GM12878 (cell line): ENCODE measurements around the gene ASIC3. TPM values are rescaled to one million over a fixed set of nuclear protein-coding genes. Genes with fewer than 3 reads are reported as not detected.

Experiments
- ATAC-seq: fragments of 200-7000 bp; cut with Tn5 transposase; 3 replicates; pipeline ENCODE4 v1.9.1; 2020; ENCODE audit warnings: mild to moderate bottlenecking, moderate library complexity
- BruUV-seq: library from RNA; stranded (reverse); fragments of 400-500 nt; replicated peaks from 2 replicates; lab custom pipeline; 2021; lab: Mats Ljungman, UMichigan
- CTCF ChIA-PET: fragments of 300-600 bp; sonication (Branson Sonifier 250); formaldehyde crosslinking; extraction: SDS; loops from one replicate; lab custom pipeline; 2021; ENCODE audit warnings: inconsistent platforms; lab: Yijun Ruan, JAX
- POLR2A ChIA-PET: fragments of 350-600 bp; formaldehyde crosslinking; extraction: SDS; loops from one replicate; lab custom pipeline; 2021; ENCODE audit warnings: inconsistent platforms; lab: Charles Lee
- RAD21 ChIA-PET: fragments of 300-600 bp; sonication (Branson Sonifier 250); formaldehyde crosslinking; loops from one replicate; lab custom pipeline; 2023; ENCODE audit warnings: antibody characterized with exemption; ENCODE audit not compliant: unreplicated experiment; lab: Charles Lee
- SMC1A ChIA-PET: fragments of 300-600 bp; sonication (Branson Sonifier 250); formaldehyde crosslinking; loops from one replicate; lab custom pipeline; 2023; ENCODE audit not compliant: unreplicated experiment, uncharacterized antibody; lab: Charles Lee
- DNase-seq: peaks from one replicate; pipeline ENCODE4 v3.0.0-alpha.2; 2011; ENCODE audit warnings: low read depth, low spot score
- FAIRE-seq: peaks from 3 replicates; lab custom pipeline; 2011; peaks lifted over from hg19 to GRCh38; lab: Jason Lieb, UNC
- H2AFZ ChIP-seq: 2 replicates; pipeline ENCODE4 v1.6.0; 2011; ENCODE audit warnings: low read depth, low read length, control low read depth; ENCODE audit not compliant: control insufficient read depth
- H3K27ac ChIP-seq: 2 replicates; pipeline ENCODE4 v1.5.1; 2011; ENCODE audit warnings: control low read depth; ENCODE audit not compliant: control insufficient read depth, insufficient read depth
- H3K27me3 ChIP-seq, 2 experiments: replicated peaks in 1 of 2; 2 replicates each; pipeline versions ENCODE4 v1.6.0 to v1.6.1; 2011; ENCODE audit warnings: low read length in 1 of 2; ENCODE audit not compliant: control insufficient read depth in 2 of 2, insufficient read depth in 2 of 2
- H3K36me3 ChIP-seq, 2 experiments: 2 replicates each; pipeline ENCODE4 v1.5.1; 2011; ENCODE audit warnings: low read length in 1 of 2; ENCODE audit not compliant: control insufficient read depth in 2 of 2, insufficient read depth in 2 of 2
- H3K4me1 ChIP-seq: 2 replicates; pipeline ENCODE4 v1.6.1; 2011; ENCODE audit warnings: mild to moderate bottlenecking, low read length, moderate library complexity, mixed read lengths; ENCODE audit not compliant: control insufficient read depth, insufficient read depth
- H3K4me2 ChIP-seq: 2 replicates; pipeline ENCODE4 v1.6.0; 2011; ENCODE audit warnings: control low read depth; ENCODE audit not compliant: control insufficient read depth, insufficient read depth
- H3K4me3 ChIP-seq: fragments of 200-600 bp; sonication (generic); 2 replicates; pipeline ENCODE4 v1.5.1; 2016
- H3K79me2 ChIP-seq: 2 replicates; pipeline ENCODE4 v1.6.0; 2011; ENCODE audit warnings: low read length; ENCODE audit not compliant: control insufficient read depth, insufficient read depth
- H3K9ac ChIP-seq: 2 replicates; pipeline ENCODE4 v1.8.0; 2011; ENCODE audit warnings: low read length, control low read depth, mixed read lengths; ENCODE audit not compliant: control insufficient read depth, insufficient read depth
- H3K9me3 ChIP-seq: replicated peaks from 3 replicates; pipeline ENCODE4 v1.5.1; 2011; ENCODE audit warnings: mild to moderate bottlenecking, low read length; ENCODE audit not compliant: control insufficient read depth, insufficient read depth
- H4K20me1 ChIP-seq: 2 replicates; pipeline ENCODE4 v1.6.0; 2011; ENCODE audit not compliant: control insufficient read depth, insufficient read depth
- BCL3 ChIP-seq: IDR thresholded peaks from 2 replicates; pipeline ENCODE4 v1.6.1; 2011; ENCODE audit warnings: borderline replicate concordance, low read depth, mild to moderate bottlenecking, moderate library complexity, low read length; ENCODE audit not compliant: insufficient read depth, poor library complexity, severe bottlenecking
- BCLAF1 ChIP-seq: fragments of 450-650 bp; IDR thresholded peaks from 2 replicates; pipeline ENCODE4 v1.6.1; 2017; ENCODE audit warnings: antibody characterized with exemption, mild to moderate bottlenecking, moderate library complexity
- BRCA1 ChIP-seq: IDR thresholded peaks from 2 replicates; pipeline ENCODE4 v1.6.1; 2011; ENCODE audit warnings: low read depth, low read length, improper control_type of control experiment
- CBX3 ChIP-seq: fragments of 200-600 bp; sonication (generic); IDR thresholded peaks from 2 replicates; pipeline ENCODE4 v1.6.1; 2016; ENCODE audit warnings: low read depth, borderline replicate concordance
- CREB1 ChIP-seq: IDR thresholded peaks from 2 replicates; pipeline ENCODE4 v1.6.1; 2012; ENCODE audit warnings: low read depth, mild to moderate bottlenecking, inconsistent platforms
- FOXM1 ChIP-seq: IDR thresholded peaks from 2 replicates; pipeline ENCODE4 v1.6.1; 2012; ENCODE audit warnings: low read depth, mild to moderate bottlenecking, inconsistent platforms, low read length, moderate library complexity
- JUND ChIP-seq: IDR thresholded peaks from 2 replicates; pipeline ENCODE4 v1.6.1; 2012; ENCODE audit warnings: low read depth, mild to moderate bottlenecking, low read length, improper control_type of control experiment, moderate library complexity
- MEF2A ChIP-seq: IDR thresholded peaks from 2 replicates; pipeline ENCODE4 v1.6.1; 2011; ENCODE audit warnings: low read depth, mild to moderate bottlenecking, low read length, moderate library complexity; ENCODE audit not compliant: insufficient read depth
- MXI1 ChIP-seq: fragments of 150-350 bp; IDR thresholded peaks from 2 replicates; pipeline ENCODE4 v1.6.1; 2011; ENCODE audit warnings: low read depth, mild to moderate bottlenecking, inconsistent platforms, low read length, improper control_type of control experiment
- PKNOX1 ChIP-seq: fragments of 450-650 bp; IDR thresholded peaks from 2 replicates; pipeline ENCODE4 v1.6.1; 2016; ENCODE audit warnings: mild to moderate bottlenecking
- POLR2AphosphoS2 ChIP-seq: IDR thresholded peaks from 2 replicates; pipeline ENCODE4 v1.6.1; 2011; ENCODE audit warnings: low read depth, mild to moderate bottlenecking, low read length, improper control_type of control experiment, moderate library complexity
- SIN3A ChIP-seq: IDR thresholded peaks from 2 replicates; pipeline ENCODE4 v1.6.1; 2012; ENCODE audit warnings: low read depth, low read length, improper control_type of control experiment
- SPI1 ChIP-seq: IDR thresholded peaks from 2 replicates; pipeline ENCODE4 v1.6.1; 2011; ENCODE audit warnings: low read depth, mild to moderate bottlenecking, low read length, moderate library complexity, borderline replicate concordance; ENCODE audit not compliant: insufficient read depth
- SREBF2 ChIP-seq: IDR thresholded peaks from 2 replicates; pipeline ENCODE4 v1.6.1; 2012; ENCODE audit warnings: mild to moderate bottlenecking, low read length
- STAT1 ChIP-seq: fragments of 450-650 bp; conservative IDR thresholded peaks from 2 replicates; pipeline ENCODE4 v1.6.1; 2014; ENCODE audit warnings: antibody characterized with exemption, mild to moderate bottlenecking
- STAT3 ChIP-seq: IDR thresholded peaks from 2 replicates; pipeline ENCODE4 v1.6.1; 2011; ENCODE audit warnings: low read depth, low read length, improper control_type of control experiment
- SUPT20H ChIP-seq: IDR thresholded peaks from 2 replicates; pipeline ENCODE4 v1.6.1; 2011; ENCODE audit warnings: low read depth, mild to moderate bottlenecking, low read length, moderate library complexity, borderline replicate concordance; ENCODE audit not compliant: control insufficient read depth
- WRNIP1 ChIP-seq: IDR thresholded peaks from 2 replicates; pipeline ENCODE4 v1.6.1; 2011; ENCODE audit warnings: low read depth, low read length, improper control_type of control experiment, borderline replicate concordance
- ZBED1 ChIP-seq: IDR thresholded peaks from 2 replicates; pipeline ENCODE4 v1.6.1; 2016; ENCODE audit warnings: borderline replicate concordance
- ZNF622 ChIP-seq: fragments of 450-650 bp; IDR thresholded peaks from 2 replicates; pipeline ENCODE4 v1.6.1; 2017; ENCODE audit warnings: mild to moderate bottlenecking, inconsistent platforms
- WGBS: methylation state at CpG from one replicate; pipeline ENCODE4 v1.1.6; 2016; ENCODE audit warnings: low lambda C conversion rate; ENCODE audit not compliant: insufficient replicate concordance, insufficient coverage; ENCODE audit errors: missing lambda C conversion rate; 5-methylcytosine and 5-hydroxymethylcytosine counted together
- in situ Hi-C: fragments of 300-500 bp; cut with MboI; formaldehyde crosslinking; loops from 9 replicates; pipeline ENCODE4 v1.14.3; 2018; ENCODE audit warnings: mixed read lengths
- intact Hi-C: fragments of 100-400 bp; cut with micrococcal nuclease; formaldehyde crosslinking; loops from one replicate; pipeline ENCODE4 v1.14.2; 2022; ENCODE audit not compliant: unreplicated experiment
- polyA plus RNA-seq, 11 experiments: library from polyadenylated mRNA; depleted of rRNA in 4 of 11; unstranded in 6 of 11; stranded (reverse) in 5 of 11; fragments of >200 nt; fragmentation: Nextera tagmentation in 4 of 11; fragmentation: Illumina TruSeq in 1 of 11; extraction: Ambion mirVana in 4 of 11; extraction: Trizol in 1 of 11; gene quantifications; 1 replicate in 1 of 11; 2 replicates in 10 of 11; pipeline versions ENCODE4 v1.2.1 to v1.2.3, GENCODE V29; 2011 to 2016; ENCODE audit warnings: inconsistent platforms in 2 of 11, missing spikeins in 2 of 11, low read depth in 1 of 11
- total RNA-seq, 4 experiments: library from RNA; depleted of rRNA in 3 of 4; stranded (reverse); fragments of >200 nt in 3 of 4; fragmentation: Illumina TruSeq in 1 of 4; extraction: Trizol in 1 of 4; gene quantifications; 2 replicates each; pipeline versions ENCODE4 v1.2.1 to v1.2.3, GENCODE V29; 2013 to 2021

The ASIC3 gene
- total and polyA plus RNA-seq, 10 of the 15 experiments (the other 5 are each of a cell fraction or from before 2014, with no cell fraction given), result 0.07 to 1.0 (median 0.44) TPM; not detected in 4

GRCh38 chr7:151005566-151005965 lies 42.8 kb upstream of the ASIC3 start (continued):
- no peak for TF ChIP-seq SIN3A
- no peak for TF ChIP-seq PKNOX1
- TF ChIP-seq ZBED1, result no peak
- no peak for TF ChIP-seq STAT1
- TF ChIP-seq CREB1, result no peak
- no peak for TF ChIP-seq ZNF622
- TF ChIP-seq BRCA1, result no peak
- no peak for TF ChIP-seq WRNIP1
- no peak for TF ChIP-seq FOXM1
- no peak for TF ChIP-seq SREBF2
- no peak for TF ChIP-seq MEF2A
- TF ChIP-seq MXI1, result no peak
- no peak for TF ChIP-seq SUPT20H

- FAIRE-seq (no peak), DNase-seq (no peak), ATAC-seq (no peak)
- Histone ChIP-seq H3K79me2 (no peaks in the 10 kb centered on the region), H2AFZ (no peak overlapping the region), H3K36me3 (no peaks in the 10 kb centered on the region), H3K27me3 (no peaks in the 10 kb centered on the region; a peak in 1 of 4 replicates), H3K4me2 (no peak overlapping the region), H3K27ac (no peak overlapping the region), H3K4me1 (no peaks in the 10 kb centered on the region), H4K20me1 (no peaks in the 10 kb centered on the region), H3K4me3 (no peak overlapping the region), H3K9ac (no peak overlapping the region), H3K9me3 (no peaks in the 10 kb centered on the region)
- ChIA-PET POLR2A (no interaction called here), CTCF (interaction anchor here (0.7 to 1.2 kb wide), 3 partner anchors 12 to 275 kb away, joined by 3 to 5 read pairs (median 3); no protein-coding TSS in a partner anchor), SMC1A (no interaction called here), RAD21 (no interaction called here)
- no TSS peak for BruUV-seq
- in situ Hi-C loops (no loop called here), intact Hi-C loops (no loop called here)
- WGBS, result 34% methylated on average over 23 of the region's 23 CpGs
- TF ChIP-seq BCL3, result no peak
- TF ChIP-seq CBX3, result no peak
- no peak for TF ChIP-seq BCLAF1
- TF ChIP-seq POLR2AphosphoS2, result no peak
- TF ChIP-seq JUND, result no peak
- TF ChIP-seq SPI1, result no peak
- no peak for TF ChIP-seq BRCA1
- TF ChIP-seq STAT3, result no peak
Observed at GRCh38 chr7:151006590-151007300, 41.6 kb upstream of the ASIC3 start.
